SH-SY5Y (cell line): ENCODE data around the gene KCNJ4.

Experiments used
- GATA2 ChIP-seq: IDR thresholded peaks from 2 replicates; pipeline ENCODE4 v1.6.1; 2011; ENCODE audit warnings: mild to moderate bottlenecking, low read depth, low read length
- GATA3 ChIP-seq: IDR thresholded peaks from 2 replicates; pipeline ENCODE4 v1.6.1; 2011; ENCODE audit warnings: low read depth, mild to moderate bottlenecking, low read length, moderate library complexity

The KCNJ4 gene

GRCh38 chr22:38419121-38419857 is 35.7 kb downstream of the KCNJ4 start:
- no peak for TF ChIP-seq GATA3
- TF ChIP-seq GATA2: no peak

- TF ChIP-seq GATA2: no peak
- no peak for TF ChIP-seq GATA3
These were observed 36.4 kb downstream of the KCNJ4 start for GRCh38 chr22:38418589-38418988.

- TF ChIP-seq GATA2: no peak
- TF ChIP-seq GATA3: no peak
These were observed 37.5 kb downstream of the KCNJ4 start for GRCh38 chr22:38417252-38418060.

GRCh38 chr22:38416621-38417251 is 38.3 kb downstream of the KCNJ4 start:
- TF ChIP-seq GATA2: no peak
- no peak for TF ChIP-seq GATA3

- no peak for TF ChIP-seq GATA3
- TF ChIP-seq GATA2: no peak
These were observed 39.3 kb downstream of the KCNJ4 start for GRCh38 chr22:38415561-38416321.

- TF ChIP-seq GATA2 (no peak), GATA3 (no peak)
These were observed 40.0 kb downstream of the KCNJ4 start for GRCh38 chr22:38415046-38415445.

- TF ChIP-seq GATA2 (no peak), GATA3 (no peak)
These were observed 41.0 kb downstream of the KCNJ4 start for GRCh38 chr22:38414009-38414395.

GRCh38 chr22:38413085-38414008 is 41.7 kb downstream of the KCNJ4 start:
- TF ChIP-seq GATA2 (no peak), GATA3 (no peak)

GRCh38 chr22:38412435-38413084 is 42.4 kb downstream of the KCNJ4 start:
- TF ChIP-seq GATA2 (no peak), GATA3 (no peak)

GRCh38 chr22:38411016-38411415 is 44.0 kb downstream of the KCNJ4 start:
- TF ChIP-seq GATA3 (no peak), GATA2 (no peak)

- no peak for TF ChIP-seq GATA2
- no peak for TF ChIP-seq GATA3
These were observed 48.4 kb downstream of the KCNJ4 start for GRCh38 chr22:38406617-38407016.

- TF ChIP-seq GATA3 (no peak), GATA2 (no peak)
These were observed 50.6 kb downstream of the KCNJ4 start for GRCh38 chr22:38404419-38404818.
